GM12878 (cell line): Measurements from ENCODE around the gene TMEM26. TPM values are rescaled to one million over a fixed set of nuclear protein-coding genes. Genes with fewer than 3 reads are reported as not detected.

Experiments
- ATAC-seq: fragments of 200-7000 bp; cut with Tn5 transposase; 3 replicates; pipeline ENCODE4 v1.9.1; 2020; ENCODE audit warnings: mild to moderate bottlenecking, moderate library complexity
- BruUV-seq: library from RNA; stranded (reverse); fragments of 400-500 nt; replicated peaks from 2 replicates; lab custom pipeline; 2021; lab: Mats Ljungman, UMichigan
- CTCF ChIA-PET: fragments of 300-600 bp; sonication (Branson Sonifier 250); formaldehyde crosslinking; extraction: SDS; loops from one replicate; lab custom pipeline; 2021; ENCODE audit warnings: inconsistent platforms; lab: Yijun Ruan, JAX
- POLR2A ChIA-PET: fragments of 350-600 bp; formaldehyde crosslinking; extraction: SDS; loops from one replicate; lab custom pipeline; 2021; ENCODE audit warnings: inconsistent platforms; lab: Charles Lee
- RAD21 ChIA-PET: fragments of 300-600 bp; sonication (Branson Sonifier 250); formaldehyde crosslinking; loops from one replicate; lab custom pipeline; 2023; ENCODE audit warnings: antibody characterized with exemption; ENCODE audit not compliant: unreplicated experiment; lab: Charles Lee
- SMC1A ChIA-PET: fragments of 300-600 bp; sonication (Branson Sonifier 250); formaldehyde crosslinking; loops from one replicate; lab custom pipeline; 2023; ENCODE audit not compliant: unreplicated experiment, uncharacterized antibody; lab: Charles Lee
- DNase-seq: peaks from one replicate; pipeline ENCODE4 v3.0.0-alpha.2; 2011; ENCODE audit warnings: low read depth, low spot score
- FAIRE-seq: peaks from 3 replicates; lab custom pipeline; 2011; peaks lifted over from hg19 to GRCh38; lab: Jason Lieb, UNC
- H2AFZ ChIP-seq: 2 replicates; pipeline ENCODE4 v1.6.0; 2011; ENCODE audit warnings: low read depth, low read length, control low read depth; ENCODE audit not compliant: control insufficient read depth
- H3K27ac ChIP-seq: 2 replicates; pipeline ENCODE4 v1.5.1; 2011; ENCODE audit warnings: control low read depth; ENCODE audit not compliant: control insufficient read depth, insufficient read depth
- H3K27me3 ChIP-seq, 2 experiments: replicated peaks in 1 of 2; 2 replicates each; pipeline versions ENCODE4 v1.6.0 to v1.6.1; 2011; ENCODE audit warnings: low read length in 1 of 2; ENCODE audit not compliant: control insufficient read depth in 2 of 2, insufficient read depth in 2 of 2
- H3K36me3 ChIP-seq, 2 experiments: 2 replicates each; pipeline ENCODE4 v1.5.1; 2011; ENCODE audit warnings: low read length in 1 of 2; ENCODE audit not compliant: control insufficient read depth in 2 of 2, insufficient read depth in 2 of 2
- H3K4me1 ChIP-seq: 2 replicates; pipeline ENCODE4 v1.6.1; 2011; ENCODE audit warnings: mild to moderate bottlenecking, low read length, moderate library complexity, mixed read lengths; ENCODE audit not compliant: control insufficient read depth, insufficient read depth
- H3K4me2 ChIP-seq: 2 replicates; pipeline ENCODE4 v1.6.0; 2011; ENCODE audit warnings: control low read depth; ENCODE audit not compliant: control insufficient read depth, insufficient read depth
- H3K4me3 ChIP-seq: fragments of 200-600 bp; sonication (generic); 2 replicates; pipeline ENCODE4 v1.5.1; 2016
- H3K79me2 ChIP-seq: 2 replicates; pipeline ENCODE4 v1.6.0; 2011; ENCODE audit warnings: low read length; ENCODE audit not compliant: control insufficient read depth, insufficient read depth
- H3K9ac ChIP-seq: 2 replicates; pipeline ENCODE4 v1.8.0; 2011; ENCODE audit warnings: low read length, control low read depth, mixed read lengths; ENCODE audit not compliant: control insufficient read depth, insufficient read depth
- H3K9me3 ChIP-seq: replicated peaks from 3 replicates; pipeline ENCODE4 v1.5.1; 2011; ENCODE audit warnings: mild to moderate bottlenecking, low read length; ENCODE audit not compliant: control insufficient read depth, insufficient read depth
- H4K20me1 ChIP-seq: 2 replicates; pipeline ENCODE4 v1.6.0; 2011; ENCODE audit not compliant: control insufficient read depth, insufficient read depth
- BACH1 ChIP-seq: fragments of 450-650 bp; IDR thresholded peaks from 2 replicates; pipeline ENCODE4 v1.6.1; 2017; ENCODE audit warnings: mild to moderate bottlenecking, borderline replicate concordance
- CBX5 ChIP-seq: sonication (generic); IDR thresholded peaks from 2 replicates; pipeline ENCODE4 v1.6.1; 2016; ENCODE audit warnings: low read depth, moderate library complexity, mild to moderate bottlenecking, inconsistent platforms
- E2F8 ChIP-seq: fragments of 450-650 bp; IDR thresholded peaks from 2 replicates; pipeline ENCODE4 v1.6.1; 2018; ENCODE audit warnings: mild to moderate bottlenecking, low read depth, moderate library complexity; ENCODE audit not compliant: partially characterized antibody
- HDGF ChIP-seq: fragments of 450-650 bp; IDR thresholded peaks from 2 replicates; pipeline ENCODE4 v1.6.1; 2016; ENCODE audit warnings: antibody characterized with exemption
- JUND ChIP-seq: IDR thresholded peaks from 2 replicates; pipeline ENCODE4 v1.6.1; 2012; ENCODE audit warnings: low read depth, mild to moderate bottlenecking, low read length, improper control_type of control experiment, moderate library complexity
- KDM1A ChIP-seq: fragments of 200-600 bp; sonication (generic); IDR thresholded peaks from 2 replicates; pipeline ENCODE4 v1.6.1; 2016; ENCODE audit warnings: borderline replicate concordance
- LARP7 ChIP-seq: fragments of 450-650 bp; IDR thresholded peaks from 2 replicates; pipeline ENCODE4 v1.6.1; 2017; ENCODE audit warnings: mild to moderate bottlenecking
- TAF1 ChIP-seq: IDR thresholded peaks from 2 replicates; pipeline ENCODE4 v1.6.1; 2011; ENCODE audit warnings: mild to moderate bottlenecking, low read depth, low read length, borderline replicate concordance
- ZNF622 ChIP-seq: fragments of 450-650 bp; IDR thresholded peaks from 2 replicates; pipeline ENCODE4 v1.6.1; 2017; ENCODE audit warnings: mild to moderate bottlenecking, inconsistent platforms
- WGBS: methylation state at CpG from one replicate; pipeline ENCODE4 v1.1.6; 2016; ENCODE audit warnings: low lambda C conversion rate; ENCODE audit not compliant: insufficient replicate concordance, insufficient coverage; ENCODE audit errors: missing lambda C conversion rate; 5-methylcytosine and 5-hydroxymethylcytosine counted together
- in situ Hi-C: fragments of 300-500 bp; cut with MboI; formaldehyde crosslinking; loops from 9 replicates; pipeline ENCODE4 v1.14.3; 2018; ENCODE audit warnings: mixed read lengths
- intact Hi-C: fragments of 100-400 bp; cut with micrococcal nuclease; formaldehyde crosslinking; loops from one replicate; pipeline ENCODE4 v1.14.2; 2022; ENCODE audit not compliant: unreplicated experiment
- polyA plus RNA-seq, 11 experiments: library from polyadenylated mRNA; depleted of rRNA in 4 of 11; unstranded in 6 of 11; stranded (reverse) in 5 of 11; fragments of >200 nt; fragmentation: Nextera tagmentation in 4 of 11; fragmentation: Illumina TruSeq in 1 of 11; extraction: Ambion mirVana in 4 of 11; extraction: Trizol in 1 of 11; gene quantifications; 1 replicate in 1 of 11; 2 replicates in 10 of 11; pipeline versions ENCODE4 v1.2.1 to v1.2.3, GENCODE V29; 2011 to 2016; ENCODE audit warnings: inconsistent platforms in 2 of 11, missing spikeins in 2 of 11, low read depth in 1 of 11
- total RNA-seq, 4 experiments: library from RNA; depleted of rRNA in 3 of 4; stranded (reverse); fragments of >200 nt in 3 of 4; fragmentation: Illumina TruSeq in 1 of 4; extraction: Trizol in 1 of 4; gene quantifications; 2 replicates each; pipeline versions ENCODE4 v1.2.1 to v1.2.3, GENCODE V29; 2013 to 2021

Gene TMEM26
- total and polyA plus RNA-seq, 10 of the 15 experiments (the other 5 are each of a cell fraction or from before 2014, with no cell fraction given), result not detected

GRCh38 chr10:61486251-61486650 lies 33.1 kb upstream of the TMEM26 start:
- Histone ChIP-seq H3K9ac (no peak overlapping the region), H3K27ac (no peak overlapping the region), H3K4me2 (no peak overlapping the region), H3K9me3 (no peaks in the 10 kb centered on the region), H3K27me3 (no peaks in the 10 kb centered on the region), H3K36me3 (no peaks in the 10 kb centered on the region), H3K79me2 (no peaks in the 10 kb centered on the region), H3K4me1 (no peaks in the 10 kb centered on the region), H2AFZ (no peak overlapping the region), H4K20me1 (no peaks in the 10 kb centered on the region), H3K4me3 (no peak overlapping the region)
- intact Hi-C loops (no loop called here), in situ Hi-C loops (no loop called here)
- ATAC-seq, result no peak
- ChIA-PET POLR2A (no interaction called here), RAD21 (no interaction called here), CTCF (no interaction called here), SMC1A (interaction anchor here (1.1 kb wide), 1 partner anchor 11 kb away, joined by 3 read pairs; no protein-coding TSS in a partner anchor)
- 23% methylated on average over 1 of the region's 1 CpG for WGBS
- no TSS peak for BruUV-seq
- TF ChIP-seq BACH1 (no peak), ZNF622 (no peak)
- no peak for FAIRE-seq
- no peak for DNase-seq

- Histone ChIP-seq H3K9me3 (no peaks in the 10 kb centered on the region), H2AFZ (no peak overlapping the region), H4K20me1 (no peaks in the 10 kb centered on the region), H3K36me3 (no peaks in the 10 kb centered on the region), H3K4me2 (no peak overlapping the region), H3K4me3 (no peak overlapping the region), H3K4me1 (no peaks in the 10 kb centered on the region), H3K27ac (no peak overlapping the region), H3K27me3 (no peaks in the 10 kb centered on the region), H3K9ac (no peak overlapping the region), H3K79me2 (no peaks in the 10 kb centered on the region)
- DNase-seq (no peak), ATAC-seq (no peak), FAIRE-seq (no peak)
- no peak for TF ChIP-seq E2F8
- TF ChIP-seq TAF1, result no peak
- TF ChIP-seq CBX5, result no peak
- no peak for TF ChIP-seq HDGF
- no peak for TF ChIP-seq JUND
- TF ChIP-seq LARP7, result no peak
- no peak for TF ChIP-seq KDM1A
- ChIA-PET POLR2A (no interaction called here), CTCF (no interaction called here), RAD21 (no interaction called here), SMC1A (interaction anchor here (0.5 kb wide), 1 partner anchor 44 kb away, joined by 3 read pairs; no protein-coding TSS in a partner anchor)
- BruUV-seq, result no TSS peak
- in situ Hi-C loops (no loop called here), intact Hi-C loops (no loop called here)
- WGBS, result 46% methylated on average over 3 of the region's 3 CpGs
Observed at GRCh38 chr10:61481597-61481996, 28.4 kb upstream of the TMEM26 start.
